ENCODE results near the gene SLCO4A1.

Gene SLCO4A1

GRCh38 chr20:62608218-62608565 lies 34.1 kb upstream of the SLCO4A1 start:
- Histone ChIP-seq H2AFZ (ENCODE audit: insufficient read depth, low read length, poor library complexity) (no peak overlapping the region), H3K4me2 (ENCODE audit: low read length) (no peak overlapping the region), H3K79me2 (ENCODE audit: control insufficient read depth, insufficient read depth, low read length, poor library complexity) (no peaks in the 10 kb centered on the region), H3K9ac (ENCODE audit: low read length) (no peak overlapping the region), H3K27ac (ENCODE audit: low read depth, low read length) (no peak overlapping the region), H2BK120ac (ENCODE audit: insufficient read depth, low read length, poor library complexity) (no peak overlapping the region), H3K9me3 (ENCODE audit: insufficient read depth, low read depth, low read length) (peaks cover 8% of the 10 kb centered on the region), H3K4me1 (ENCODE audit: control insufficient read depth in 1 of 2, insufficient read depth in 2 of 2, low read length in 2 of 2) (no peaks in the 10 kb centered on the region), H3K23ac (ENCODE audit: low read length) (no peak overlapping the region), H3K27me3 (ENCODE audit: insufficient read depth, low read length) (peaks cover 2% of the 10 kb centered on the region), H4K12ac (ENCODE audit: low read depth, low read length) (no peak overlapping the region), H2BK5ac (ENCODE audit: low read depth, low read length, poor library complexity) (no peak overlapping the region), H2AK5ac (ENCODE audit: low read length) (no peak overlapping the region), H4K8ac (ENCODE audit: low read depth, low read length) (no peak overlapping the region), H3K36me3 (ENCODE audit: control insufficient read depth in 1 of 2, insufficient read depth in 2 of 2, low read length in 2 of 2) (no peaks in the 10 kb centered on the region), H4K91ac (ENCODE audit: low read depth, low read length) (no peak overlapping the region), H3K18ac (ENCODE audit: low read length) (no peak overlapping the region), H3K4me3 (ENCODE audit: low read depth, low read length) (no peak overlapping the region), H3K14ac (ENCODE audit: low read length) (no peak overlapping the region), H3K79me1 (ENCODE audit: low read length) (no peaks in the 10 kb centered on the region), H3K4ac (ENCODE audit: low read depth, low read length) (no peak overlapping the region), H2BK12ac (ENCODE audit: low read length) (no peak overlapping the region)
- DNase-seq: no peak
- no CpG with 5 or more reads among the region's 14 CpGs for WGBS (ENCODE audit: extremely low coverage, insufficient coverage, insufficient read length)

GRCh38 chr20:62609279-62609720 lies 33.0 kb upstream of the SLCO4A1 start:
- no peak overlapping the region for H3K14ac ChIP-seq (ENCODE audit: low read length)
- no peak overlapping the region for H3K23ac ChIP-seq (ENCODE audit: low read length)
- no peak overlapping the region for H2AFZ ChIP-seq (ENCODE audit: insufficient read depth, low read length, poor library complexity)
- H3K9me3 ChIP-seq (ENCODE audit: insufficient read depth, low read depth, low read length): peaks cover 8% of the 10 kb centered on the region
- peak overlapping the region; percentile 10 for H3K4me3 ChIP-seq (ENCODE audit: low read depth, low read length)
- no peaks in the 10 kb centered on the region for H3K36me3 ChIP-seq (ENCODE audit: control insufficient read depth in 1 of 2, insufficient read depth in 2 of 2, low read length in 2 of 2)
- no peak overlapping the region for H4K91ac ChIP-seq (ENCODE audit: low read depth, low read length)
- H3K4ac ChIP-seq (ENCODE audit: low read depth, low read length): no peak overlapping the region
- no peaks in the 10 kb centered on the region for H3K79me1 ChIP-seq (ENCODE audit: low read length)
- peaks cover 2% of the 10 kb centered on the region for H3K27me3 ChIP-seq (ENCODE audit: insufficient read depth, low read length)
- H3K79me2 ChIP-seq (ENCODE audit: control insufficient read depth, insufficient read depth, low read length, poor library complexity): no peaks in the 10 kb centered on the region
- H4K8ac ChIP-seq (ENCODE audit: low read depth, low read length): no peak overlapping the region
- no peaks in the 10 kb centered on the region for H3K4me1 ChIP-seq (ENCODE audit: control insufficient read depth in 1 of 2, insufficient read depth in 2 of 2, low read length in 2 of 2)
- no peak overlapping the region for H4K12ac ChIP-seq (ENCODE audit: low read depth, low read length)
- H3K27ac ChIP-seq (ENCODE audit: low read depth, low read length): no peak overlapping the region
- H2BK5ac ChIP-seq (ENCODE audit: low read depth, low read length, poor library complexity): no peak overlapping the region
- no peak overlapping the region for H3K9ac ChIP-seq (ENCODE audit: low read length)
- DNase-seq: no peak
- H3K18ac ChIP-seq (ENCODE audit: low read length): no peak overlapping the region
- no peak overlapping the region for H2AK5ac ChIP-seq (ENCODE audit: low read length)
- H3K4me2 ChIP-seq (ENCODE audit: low read length): no peak overlapping the region
- no peak overlapping the region for H2BK12ac ChIP-seq (ENCODE audit: low read length)
- WGBS (ENCODE audit: extremely low coverage, insufficient coverage, insufficient read length): no CpG with 5 or more reads among the region's 11 CpGs
- no peak overlapping the region for H2BK120ac ChIP-seq (ENCODE audit: insufficient read depth, low read length, poor library complexity)

GRCh38 chr20:62609811-62610757 lies 32.2 kb upstream of the SLCO4A1 start:
- Histone ChIP-seq H4K8ac (ENCODE audit: low read depth, low read length) (no peak overlapping the region), H3K27ac (ENCODE audit: low read depth, low read length) (no peak overlapping the region), H3K23ac (ENCODE audit: low read length) (no peak overlapping the region), H2BK12ac (ENCODE audit: low read length) (no peak overlapping the region), H2BK120ac (ENCODE audit: insufficient read depth, low read length, poor library complexity) (no peak overlapping the region), H3K4me3 (ENCODE audit: low read depth, low read length) (peak overlapping the region; percentile 27), H4K91ac (ENCODE audit: low read depth, low read length) (no peak overlapping the region), H4K12ac (ENCODE audit: low read depth, low read length) (no peak overlapping the region), H2AK5ac (ENCODE audit: low read length) (no peak overlapping the region), H3K27me3 (ENCODE audit: insufficient read depth, low read length) (peaks cover 2% of the 10 kb centered on the region), H3K14ac (ENCODE audit: low read length) (no peak overlapping the region), H3K9me3 (ENCODE audit: insufficient read depth, low read depth, low read length) (peaks cover 6% of the 10 kb centered on the region), H2AFZ (ENCODE audit: insufficient read depth, low read length, poor library complexity) (no peak overlapping the region), H3K4me1 (ENCODE audit: control insufficient read depth in 1 of 2, insufficient read depth in 2 of 2, low read length in 2 of 2) (no peaks in the 10 kb centered on the region), H3K36me3 (ENCODE audit: control insufficient read depth in 1 of 2, insufficient read depth in 2 of 2, low read length in 2 of 2) (no peaks in the 10 kb centered on the region), H3K9ac (ENCODE audit: low read length) (no peak overlapping the region), H3K4me2 (ENCODE audit: low read length) (no peak overlapping the region), H2BK5ac (ENCODE audit: low read depth, low read length, poor library complexity) (no peak overlapping the region), H3K4ac (ENCODE audit: low read depth, low read length) (no peak overlapping the region), H3K79me1 (ENCODE audit: low read length) (no peaks in the 10 kb centered on the region), H3K79me2 (ENCODE audit: control insufficient read depth, insufficient read depth, low read length, poor library complexity) (no peaks in the 10 kb centered on the region), H3K18ac (ENCODE audit: low read length) (no peak overlapping the region)
- DNase-seq: no peak
- no CpG with 5 or more reads among the region's 22 CpGs for WGBS (ENCODE audit: extremely low coverage, insufficient coverage, insufficient read length)

GRCh38 chr20:62611012-62611411 lies 31.3 kb upstream of the SLCO4A1 start:
- Histone ChIP-seq H3K23ac (ENCODE audit: low read length) (no peak overlapping the region), H4K12ac (ENCODE audit: low read depth, low read length) (no peak overlapping the region), H4K91ac (ENCODE audit: low read depth, low read length) (no peak overlapping the region), H3K79me1 (ENCODE audit: low read length) (no peaks in the 10 kb centered on the region), H3K9me3 (ENCODE audit: insufficient read depth, low read depth, low read length) (peaks cover 6% of the 10 kb centered on the region), H4K8ac (ENCODE audit: low read depth, low read length) (no peak overlapping the region), H3K14ac (ENCODE audit: low read length) (no peak overlapping the region), H3K27me3 (ENCODE audit: insufficient read depth, low read length) (peaks cover 2% of the 10 kb centered on the region), H2AFZ (ENCODE audit: insufficient read depth, low read length, poor library complexity) (no peak overlapping the region), H2BK12ac (ENCODE audit: low read length) (no peak overlapping the region), H3K4ac (ENCODE audit: low read depth, low read length) (no peak overlapping the region), H3K4me1 (ENCODE audit: control insufficient read depth in 1 of 2, insufficient read depth in 2 of 2, low read length in 2 of 2) (no peaks in the 10 kb centered on the region), H2BK5ac (ENCODE audit: low read depth, low read length, poor library complexity) (no peak overlapping the region), H3K18ac (ENCODE audit: low read length) (no peak overlapping the region), H3K9ac (ENCODE audit: low read length) (no peak overlapping the region), H2AK5ac (ENCODE audit: low read length) (no peak overlapping the region), H3K27ac (ENCODE audit: low read depth, low read length) (no peak overlapping the region), H3K4me3 (ENCODE audit: low read depth, low read length) (no peak overlapping the region), H3K36me3 (ENCODE audit: control insufficient read depth in 1 of 2, insufficient read depth in 2 of 2, low read length in 2 of 2) (no peaks in the 10 kb centered on the region), H3K79me2 (ENCODE audit: control insufficient read depth, insufficient read depth, low read length, poor library complexity) (no peaks in the 10 kb centered on the region), H2BK120ac (ENCODE audit: insufficient read depth, low read length, poor library complexity) (no peak overlapping the region), H3K4me2 (ENCODE audit: low read length) (no peak overlapping the region)
- DNase-seq: no peak
- WGBS (ENCODE audit: extremely low coverage, insufficient coverage, insufficient read length): no CpG with 5 or more reads among the region's 2 CpGs

Measured in trophoblast cell (in vitro differentiated cells and primary cell).